Cortex of kidney (tissue), 1 donor: Measurements from ENCODE around the gene PHETA1.
"Not testable (repeated sequence)": the region's sequence is repeated elsewhere in the genome, so short reads cannot be mapped to it uniquely, and the experiment has no call there.

Experiments used
- DNase-seq: peaks from one replicate; lab custom pipeline; 2025; lab: John Stamatoyannopoulos, UW

Gene PHETA1

GRCh38 chr12:111405149-111405858, 36.4 kb upstream of the PHETA1 start:
- peak; percentile 81 for DNase-seq

- DNase-seq, result no peak
Measured at GRCh38 chr12:111404362-111405148, 35.7 kb upstream of the PHETA1 start.

- DNase-seq, result not testable (repeated sequence)
Measured at GRCh38 chr12:111402490-111402824, 33.6 kb upstream of the PHETA1 start.

- DNase-seq, result no peak
Measured at GRCh38 chr12:111401167-111401605, 32.3 kb upstream of the PHETA1 start.

GRCh38 chr12:111399741-111400404, 31.0 kb upstream of the PHETA1 start:
- not testable (repeated sequence) for DNase-seq

GRCh38 chr12:111398530-111398929, 29.6 kb upstream of the PHETA1 start:
- no peak for DNase-seq

- DNase-seq, result peak; percentile 10
Measured at GRCh38 chr12:111396726-111397445, 28.0 kb upstream of the PHETA1 start.

- not testable (repeated sequence) for DNase-seq
Measured at GRCh38 chr12:111396271-111396670, 27.4 kb upstream of the PHETA1 start.

GRCh38 chr12:111395336-111396187, 26.7 kb upstream of the PHETA1 start:
- no peak for DNase-seq

- DNase-seq, result no peak
Measured at GRCh38 chr12:111394480-111394879, 25.6 kb upstream of the PHETA1 start.

- DNase-seq, result no peak
Measured at GRCh38 chr12:111393700-111394300, 24.9 kb upstream of the PHETA1 start.

- DNase-seq, result no peak
Measured at GRCh38 chr12:111390910-111391309, 22.0 kb upstream of the PHETA1 start.

- no peak for DNase-seq
Measured at GRCh38 chr12:111389635-111390034, 20.7 kb upstream of the PHETA1 start.

- no peak for DNase-seq
Measured at GRCh38 chr12:111387747-111388323, 18.9 kb upstream of the PHETA1 start.

- no peak for DNase-seq
Measured at GRCh38 chr12:111386885-111387284, 18.0 kb upstream of the PHETA1 start.

- no peak for DNase-seq
Measured at GRCh38 chr12:111384596-111384995, 15.7 kb upstream of the PHETA1 start.

- no peak for DNase-seq
Measured at GRCh38 chr12:111379942-111380554, 11.2 kb upstream of the PHETA1 start.

- no peak for DNase-seq
Measured at GRCh38 chr12:111377440-111377839, 8.5 kb upstream of the PHETA1 start.

- DNase-seq, result not testable (repeated sequence)
Measured at GRCh38 chr12:111373231-111373630, 4.3 kb upstream of the PHETA1 start.
